HCT116 (cell line): ENCODE data around the gene KLHL17.

ENCODE experiments used
- CTCF ChIP-seq, 3 experiments: fragments of 200-600 bp in 1 of 3; sonication (generic) in 1 of 3; IDR thresholded peaks in 2 of 3; conservative IDR thresholded peaks in 1 of 3; 2 replicates each; pipeline ENCODE4 v1.5.1; 2012 to 2017; ENCODE audit warnings: low read depth in 2 of 3, low read length in 2 of 3, antibody characterized with exemption in 1 of 3, borderline replicate concordance in 1 of 3, control low read depth in 1 of 3, mild to moderate bottlenecking in 1 of 3, mixed read lengths in 1 of 3, mixed run types in 1 of 3, moderate library complexity in 1 of 3; ENCODE audit not compliant: insufficient read depth in 1 of 3
- POLR2A ChIP-seq: IDR thresholded peaks from 2 replicates; pipeline ENCODE4 v1.7.0; 2011; ENCODE audit warnings: borderline replicate concordance; ENCODE audit not compliant: insufficient read depth, insufficient read length; ENCODE audit errors: extremely low read depth

GRCh38 chr1:963301-963651 is 2.9 kb downstream of the KLHL17 start:
- TF ChIP-seq CTCF (IDR thresholded peaks at IDR 0.05 in 2 of 3, conservative IDR thresholded peaks at IDR 0.05 in 1 of 3; ENCODE audit: borderline replicate concordance in 1 of 3, insufficient read depth in 1 of 3, low read depth in 2 of 3, low read length in 2 of 3): no peak
- no peak for TF ChIP-seq POLR2A
